C4-2B (cell line): ENCODE results near the gene DCAF6.

Source experiments
- ZFX ChIP-seq: fragments of 450-650 bp; IDR thresholded peaks from 2 replicates; pipeline ENCODE4 v1.6.1; 2017
- TF ChIP-seq, protein P1 (sequence below): fragments of 450-650 bp; conservative IDR thresholded peaks from 2 replicates; pipeline ENCODE4 v1.5.1; 2017; ENCODE audit warnings: mild to moderate bottlenecking

DNA sequence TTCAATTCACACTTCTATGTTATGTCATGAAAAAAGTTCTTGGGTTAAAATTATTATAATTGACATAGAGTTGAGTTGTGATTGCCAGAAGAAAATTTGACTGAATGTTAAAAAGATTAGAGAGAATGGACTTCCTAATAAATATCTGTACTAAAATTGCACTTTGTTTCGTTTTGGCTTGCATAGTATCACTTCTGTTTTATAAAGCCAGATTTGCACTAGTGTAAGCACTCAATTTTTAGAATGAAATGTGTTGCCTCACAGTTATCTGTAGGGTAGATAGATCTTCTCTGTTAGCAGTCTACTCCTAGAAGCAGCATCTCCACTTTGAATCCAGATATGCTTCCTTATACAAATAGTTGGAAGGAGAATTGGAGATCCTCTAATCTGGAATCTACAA is 95.5 kb downstream of the DCAF6 start:
- TF ChIP-seq, protein P1, sequence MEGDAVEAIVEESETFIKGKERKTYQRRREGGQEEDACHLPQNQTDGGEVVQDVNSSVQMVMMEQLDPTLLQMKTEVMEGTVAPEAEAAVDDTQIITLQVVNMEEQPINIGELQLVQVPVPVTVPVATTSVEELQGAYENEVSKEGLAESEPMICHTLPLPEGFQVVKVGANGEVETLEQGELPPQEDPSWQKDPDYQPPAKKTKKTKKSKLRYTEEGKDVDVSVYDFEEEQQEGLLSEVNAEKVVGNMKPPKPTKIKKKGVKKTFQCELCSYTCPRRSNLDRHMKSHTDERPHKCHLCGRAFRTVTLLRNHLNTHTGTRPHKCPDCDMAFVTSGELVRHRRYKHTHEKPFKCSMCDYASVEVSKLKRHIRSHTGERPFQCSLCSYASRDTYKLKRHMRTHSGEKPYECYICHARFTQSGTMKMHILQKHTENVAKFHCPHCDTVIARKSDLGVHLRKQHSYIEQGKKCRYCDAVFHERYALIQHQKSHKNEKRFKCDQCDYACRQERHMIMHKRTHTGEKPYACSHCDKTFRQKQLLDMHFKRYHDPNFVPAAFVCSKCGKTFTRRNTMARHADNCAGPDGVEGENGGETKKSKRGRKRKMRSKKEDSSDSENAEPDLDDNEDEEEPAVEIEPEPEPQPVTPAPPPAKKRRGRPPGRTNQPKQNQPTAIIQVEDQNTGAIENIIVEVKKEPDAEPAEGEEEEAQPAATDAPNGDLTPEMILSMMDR, result no peak
- no peak for TF ChIP-seq ZFX
